HepG2 (cell line): ENCODE results near the gene GSK3A. TPM values are rescaled to one million over a fixed set of nuclear protein-coding genes. Genes with fewer than 3 reads are reported as not detected.

ENCODE experiments used
- FIP1L1 ChIP-seq: fragments of 200-400 bp; formaldehyde crosslinking; IDR thresholded peaks from 2 replicates; pipeline ENCODE4 v1.6.1; 2018; ENCODE audit warnings: low read depth, mild to moderate bottlenecking, low read length, moderate library complexity, borderline replicate concordance; ENCODE audit not compliant: insufficient read depth
- HDAC1 ChIP-seq: sonication (generic); formaldehyde crosslinking; IDR thresholded peaks from 2 replicates; pipeline ENCODE4 v1.5.1; 2020; ENCODE audit warnings: mild to moderate bottlenecking, missing genetic modification reagents
- KDM2A ChIP-seq: sonication (generic); formaldehyde crosslinking; IDR thresholded peaks from 2 replicates; pipeline ENCODE4 v1.4.0; 2020; ENCODE audit warnings: low read depth, missing genetic modification reagents, borderline replicate concordance
- MXI1 ChIP-seq: IDR thresholded peaks from 3 replicates; pipeline ENCODE4 v1.6.1; 2012; ENCODE audit warnings: low read depth, low read length, inconsistent platforms, borderline replicate concordance
- POLR2G ChIP-seq: fragments of 200-400 bp; formaldehyde crosslinking; IDR thresholded peaks from 2 replicates; pipeline ENCODE4 v1.6.1; 2018; ENCODE audit warnings: mild to moderate bottlenecking, low read depth, low read length, moderate library complexity
- TAF1 ChIP-seq: sonication (generic); formaldehyde crosslinking; IDR thresholded peaks from 2 replicates; pipeline ENCODE4 v1.4.0; 2020; ENCODE audit warnings: missing genetic modification reagents
- ZNF891 ChIP-seq: sonication (generic); formaldehyde crosslinking; IDR thresholded peaks from 2 replicates; pipeline ENCODE4 v1.5.0; 2020; ENCODE audit warnings: mild to moderate bottlenecking, missing genetic modification reagents
- polyA plus RNA-seq, 8 experiments: library from polyadenylated mRNA; depleted of rRNA in 3 of 8; stranded (reverse) in 7 of 8; unstranded in 1 of 8; fragments of >200 nt; fragmentation: Illumina TruSeq in 4 of 8; extraction: Trizol in 4 of 8; gene quantifications; 2 replicates each; pipeline versions ENCODE4 v1.2.1 to v1.2.3, GENCODE V29; 2011 to 2016; ENCODE audit warnings: low read depth in 4 of 8, missing spikeins in 1 of 8, mixed read lengths in 1 of 8; ENCODE audit not compliant: insufficient read depth in 1 of 8
- total RNA-seq, 5 experiments: library from RNA; depleted of rRNA; stranded (reverse); fragments of >200 nt; fragmentation: Illumina TruSeq; extraction: Trizol; gene quantifications; 2 replicates each; pipeline ENCODE4 v1.2.3, GENCODE V29; 2016; ENCODE audit warnings: low read depth in 1 of 5
- TF ChIP-seq, protein P1 (sequence below): sonication (generic); formaldehyde crosslinking; IDR thresholded peaks from 2 replicates; pipeline ENCODE4 v1.4.0; 2020; ENCODE audit warnings: missing genetic modification reagents
- TF ChIP-seq, protein P2 (sequence below): IDR thresholded peaks from 2 replicates; pipeline ENCODE4 v1.6.1; 2016; ENCODE audit warnings: control low read depth

GSK3A gene
- total and polyA plus RNA-seq, 2 of the 13 experiments (the other 11 are each of a cell fraction or from before 2014, with no cell fraction given), result 16.9 to 52.5 TPM

- TF ChIP-seq, protein P1, sequence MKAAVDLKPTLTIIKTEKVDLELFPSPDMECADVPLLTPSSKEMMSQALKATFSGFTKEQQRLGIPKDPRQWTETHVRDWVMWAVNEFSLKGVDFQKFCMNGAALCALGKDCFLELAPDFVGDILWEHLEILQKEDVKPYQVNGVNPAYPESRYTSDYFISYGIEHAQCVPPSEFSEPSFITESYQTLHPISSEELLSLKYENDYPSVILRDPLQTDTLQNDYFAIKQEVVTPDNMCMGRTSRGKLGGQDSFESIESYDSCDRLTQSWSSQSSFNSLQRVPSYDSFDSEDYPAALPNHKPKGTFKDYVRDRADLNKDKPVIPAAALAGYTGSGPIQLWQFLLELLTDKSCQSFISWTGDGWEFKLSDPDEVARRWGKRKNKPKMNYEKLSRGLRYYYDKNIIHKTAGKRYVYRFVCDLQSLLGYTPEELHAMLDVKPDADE (CRISPR knock-in tag), result 0 out of 2 replicates have a peak, but pooled peaks have one; percentile 27
- TF ChIP-seq POLR2G, result peak; percentile 85
- TF ChIP-seq, protein P2, sequence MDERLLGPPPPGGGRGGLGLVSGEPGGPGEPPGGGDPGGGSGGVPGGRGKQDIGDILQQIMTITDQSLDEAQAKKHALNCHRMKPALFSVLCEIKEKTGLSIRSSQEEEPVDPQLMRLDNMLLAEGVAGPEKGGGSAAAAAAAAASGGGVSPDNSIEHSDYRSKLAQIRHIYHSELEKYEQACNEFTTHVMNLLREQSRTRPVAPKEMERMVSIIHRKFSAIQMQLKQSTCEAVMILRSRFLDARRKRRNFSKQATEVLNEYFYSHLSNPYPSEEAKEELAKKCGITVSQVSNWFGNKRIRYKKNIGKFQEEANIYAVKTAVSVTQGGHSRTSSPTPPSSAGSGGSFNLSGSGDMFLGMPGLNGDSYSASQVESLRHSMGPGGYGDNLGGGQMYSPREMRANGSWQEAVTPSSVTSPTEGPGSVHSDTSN (CRISPR knock-in tag), result no peak
- peak; percentile 61; the same call in 1 of the 2 replicates for TF ChIP-seq TAF1 (CRISPR knock-in tag)
- TF ChIP-seq HDAC1 (CRISPR knock-in tag), result peak; percentile 54; the same call in 1 of the 2 replicates
- TF ChIP-seq KDM2A (CRISPR knock-in tag), result peak; percentile 74
- peak; percentile 75; the same call in 1 of the 2 replicates for TF ChIP-seq ZNF891
- no peak for TF ChIP-seq FIP1L1
- TF ChIP-seq MXI1, result peak; percentile 84; the same call in 2 of the 3 replicates
These were observed 24.6 kb downstream of the GSK3A start, which contains the start of gene DEDD2 (continued) for GRCh38 chr19:42217520-42218437.
